HG02943 (cell line): ENCODE data around the gene MB21D2.

Experiments used
- ATAC-seq: cut with Tn5 transposase; IDR thresholded peaks from one replicate; pipeline ENCODE4 v1.9.1; 2021; ENCODE audit warnings: mild to moderate bottlenecking, low read depth, moderate library complexity; ENCODE audit not compliant: unreplicated experiment

Gene MB21D2

GRCh38 chr3:192896208-192896607, 21.4 kb downstream of the MB21D2 start:
- no peak for ATAC-seq

DNA sequence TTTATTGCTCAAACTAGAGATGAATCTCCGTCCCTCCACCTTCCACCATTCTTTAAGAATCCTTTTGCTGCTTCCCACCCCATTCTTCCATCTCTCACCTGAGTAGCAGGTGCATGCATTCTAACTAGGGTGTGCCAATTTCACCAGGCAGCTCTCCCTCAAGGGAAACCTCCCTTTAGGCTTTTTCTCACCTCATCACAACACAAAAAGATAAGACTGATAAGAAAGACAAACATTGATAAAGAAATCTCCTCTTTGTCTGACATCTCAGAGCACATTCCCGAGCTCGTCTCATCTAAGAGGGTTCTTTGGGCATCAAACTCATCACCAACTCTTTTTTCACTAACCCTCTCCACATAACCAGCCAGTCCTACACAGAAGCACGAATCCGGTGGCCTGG, 23.0 kb downstream of the MB21D2 start:
- ATAC-seq: no peak

- ATAC-seq: peak; percentile 96
These were observed 24.5 kb downstream of the MB21D2 start for GRCh38 chr3:192892981-192893700.

DNA sequence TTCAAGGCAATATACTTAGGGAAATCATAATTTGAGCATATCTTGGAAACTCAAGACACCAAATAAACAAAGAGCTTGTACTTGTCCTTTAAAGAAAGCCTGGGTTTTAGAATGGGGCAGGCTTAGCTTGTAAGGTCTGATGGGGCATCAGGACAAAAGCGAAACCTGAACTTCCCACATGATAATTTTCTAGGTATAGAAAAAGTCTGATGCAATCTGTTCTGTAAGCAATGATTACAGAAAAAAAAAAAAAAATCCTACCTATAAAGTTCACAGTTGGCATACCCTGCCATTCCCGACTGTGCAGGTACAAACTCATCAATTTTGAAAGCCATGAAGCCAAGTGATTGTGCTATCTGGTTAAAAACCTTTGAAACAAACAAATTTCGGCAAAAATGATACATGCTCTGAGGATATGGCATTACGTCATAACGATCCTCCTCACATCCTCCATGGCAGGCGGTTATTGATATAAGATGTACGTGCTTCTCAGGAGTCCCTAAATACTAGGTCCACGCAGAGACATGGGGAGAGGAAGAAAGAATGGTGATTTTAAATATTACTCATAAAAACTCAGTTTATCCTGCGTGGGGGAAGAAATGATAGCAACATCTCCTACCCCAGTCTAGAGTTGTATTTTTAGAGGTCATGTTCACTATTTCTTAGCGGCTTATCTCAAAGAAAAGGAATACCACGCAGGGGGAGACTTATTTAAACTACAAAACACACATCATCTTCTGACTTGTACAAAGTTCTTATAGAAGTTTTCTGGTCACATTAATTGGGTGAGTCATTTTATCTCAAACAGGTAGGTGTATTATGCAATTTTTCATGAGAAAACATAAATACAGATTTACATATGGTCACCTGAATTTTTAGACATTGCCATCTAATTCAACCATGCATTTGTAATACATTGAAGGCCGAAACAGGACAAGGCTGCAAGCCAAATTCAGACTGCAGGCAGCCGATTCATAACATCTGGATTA, 27.0 kb downstream of the MB21D2 start:
- no peak for ATAC-seq

DNA sequence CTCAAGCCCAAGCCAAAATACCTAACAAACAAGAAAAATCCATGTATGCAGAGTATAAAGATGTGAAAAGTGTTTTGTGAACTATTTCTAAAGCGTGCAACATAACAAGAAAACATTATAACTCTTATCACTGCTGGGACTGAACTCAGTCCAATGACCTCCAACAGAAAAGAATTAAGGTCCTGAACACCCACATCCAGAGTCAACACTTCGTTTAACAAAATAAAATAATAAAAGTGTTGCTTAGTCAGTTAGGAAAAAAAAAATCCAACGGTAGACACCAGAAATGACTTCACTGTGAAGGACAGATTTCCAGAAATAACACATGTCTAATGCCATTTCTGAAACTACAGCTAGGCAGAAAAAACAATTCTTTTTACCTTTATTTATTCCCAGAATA, 28.0 kb downstream of the MB21D2 start:
- ATAC-seq: no peak

- no peak for ATAC-seq
These were observed 29.5 kb downstream of the MB21D2 start for GRCh38 chr3:192888190-192888589.

DNA sequence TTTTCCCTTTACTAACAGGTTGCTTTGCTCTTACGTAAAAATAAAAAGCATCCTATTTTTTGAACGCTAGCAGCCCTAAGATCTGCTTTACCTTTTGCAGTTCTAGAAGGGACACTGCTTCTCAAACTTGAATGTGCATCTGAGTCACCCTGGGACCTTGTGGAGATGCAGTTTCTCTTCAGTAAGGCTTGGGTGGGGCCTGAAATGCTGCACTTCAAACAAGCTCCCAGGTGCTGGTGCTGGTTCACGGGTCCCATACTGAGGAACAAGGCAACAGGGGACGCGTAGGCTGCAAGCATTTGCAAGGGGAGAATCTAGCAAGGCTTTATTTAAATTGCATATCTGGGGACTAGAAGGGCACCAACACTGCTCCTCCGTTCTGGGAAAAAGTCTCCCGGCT, 30.0 kb downstream of the MB21D2 start:
- no peak for ATAC-seq

GRCh38 chr3:192887047-192887446, 30.6 kb downstream of the MB21D2 start:
- ATAC-seq: no peak

DNA sequence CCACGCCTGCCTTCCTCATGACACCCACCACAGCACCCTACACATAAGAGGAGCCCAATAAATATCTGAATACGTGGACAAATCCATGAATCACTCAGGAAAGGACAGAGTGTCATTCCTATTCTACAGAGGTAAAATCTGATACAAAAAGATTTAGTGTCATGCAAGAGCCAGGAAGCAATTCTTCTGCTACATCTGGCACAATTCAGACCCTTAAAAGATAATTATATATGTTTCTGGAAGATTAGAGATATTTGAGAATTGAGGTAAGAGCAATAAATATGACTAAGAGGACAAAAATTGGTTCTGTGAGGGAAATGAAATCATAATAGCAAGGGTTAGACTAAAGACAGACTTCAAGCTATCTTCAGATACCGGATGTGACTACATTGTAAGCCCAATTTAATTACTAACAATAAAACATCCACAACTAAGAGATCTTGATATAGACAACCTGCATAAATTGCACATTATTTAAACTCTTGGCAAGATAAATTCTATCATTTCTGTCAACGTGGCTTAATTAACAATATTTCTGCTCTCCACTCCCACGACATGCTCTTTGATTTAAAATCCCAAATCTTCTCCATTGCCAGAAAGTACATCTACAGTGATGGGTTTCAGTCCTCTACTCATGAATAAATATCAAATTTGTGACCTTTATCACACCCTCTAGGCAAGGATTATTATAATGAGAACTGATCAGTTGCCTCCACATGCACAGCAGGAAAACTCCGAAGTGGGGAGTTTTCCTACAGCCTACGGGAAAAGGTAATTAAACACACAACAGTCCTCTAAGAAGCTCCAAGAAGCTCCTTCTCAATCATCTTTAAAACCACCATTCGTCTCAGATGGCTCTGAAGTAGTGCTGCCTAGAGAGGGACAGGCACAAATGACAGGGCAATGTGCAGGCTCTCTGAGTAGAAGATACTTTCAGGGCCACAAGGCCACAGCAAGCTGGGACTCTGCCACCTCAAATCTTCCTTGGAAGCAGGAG, 32.6 kb downstream of the MB21D2 start:
- no peak for ATAC-seq

DNA sequence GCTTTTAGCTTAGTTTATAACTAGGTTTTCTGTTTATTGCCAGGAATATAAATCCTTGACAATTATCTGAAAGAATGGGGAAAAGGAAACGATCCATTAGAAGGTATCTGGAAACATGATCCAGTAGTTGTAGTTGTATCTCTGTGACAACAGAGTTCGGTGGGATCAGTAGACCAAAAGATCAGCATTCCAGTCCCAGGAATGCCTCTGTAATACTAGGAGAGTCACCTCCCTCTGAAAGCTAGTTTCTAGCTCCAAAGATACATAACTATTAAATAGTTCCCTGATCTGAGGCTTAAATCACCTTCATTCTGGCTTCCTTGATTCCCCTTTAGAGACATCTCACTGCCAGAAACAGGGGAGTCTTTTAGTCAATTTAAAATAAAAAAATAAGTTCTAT, 34.1 kb downstream of the MB21D2 start:
- ATAC-seq: no peak

DNA sequence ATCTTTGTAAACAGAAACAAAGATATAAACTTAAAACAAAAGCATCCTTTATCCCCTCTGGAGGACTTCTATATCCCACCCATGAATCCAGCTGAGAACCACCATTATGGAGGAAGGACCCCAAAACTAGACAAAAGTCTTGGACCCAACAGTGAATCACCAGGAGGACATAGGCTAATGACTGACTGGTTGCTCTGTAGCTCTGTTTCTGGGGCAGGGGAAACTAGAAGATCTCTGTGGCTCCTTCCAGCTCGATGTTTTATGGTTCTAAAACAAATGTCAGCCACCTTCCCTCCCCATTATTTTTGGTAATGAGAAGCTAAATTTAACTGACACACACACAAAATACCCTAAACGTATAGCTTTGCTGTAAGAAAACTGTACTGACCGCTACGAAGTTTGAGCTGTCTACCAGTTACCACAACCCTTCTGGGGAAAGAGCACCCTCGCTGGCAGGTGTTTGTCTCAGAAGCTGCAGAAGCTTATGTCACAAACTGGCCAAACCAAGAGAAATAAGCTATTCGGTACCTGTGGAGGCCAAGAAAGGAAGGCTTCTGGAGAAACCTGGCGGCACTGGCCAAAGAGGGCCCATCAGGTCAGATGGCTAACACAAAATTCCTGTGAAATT, 36.4 kb downstream of the MB21D2 start:
- ATAC-seq: no peak

- ATAC-seq: no peak
These were observed 37.3 kb downstream of the MB21D2 start for GRCh38 chr3:192880313-192880712.

GRCh38 chr3:192879346-192880031, 38.2 kb downstream of the MB21D2 start:
- ATAC-seq: no peak

- no peak for ATAC-seq
These were observed 41.6 kb downstream of the MB21D2 start for GRCh38 chr3:192875971-192876565.

- ATAC-seq: no peak
These were observed 46.8 kb downstream of the MB21D2 start for GRCh38 chr3:192870822-192871221.

- no peak for ATAC-seq
These were observed 48.3 kb downstream of the MB21D2 start for GRCh38 chr3:192869131-192870031.

- ATAC-seq: no peak
These were observed 50.0 kb downstream of the MB21D2 start for GRCh38 chr3:192867645-192868044.

DNA sequence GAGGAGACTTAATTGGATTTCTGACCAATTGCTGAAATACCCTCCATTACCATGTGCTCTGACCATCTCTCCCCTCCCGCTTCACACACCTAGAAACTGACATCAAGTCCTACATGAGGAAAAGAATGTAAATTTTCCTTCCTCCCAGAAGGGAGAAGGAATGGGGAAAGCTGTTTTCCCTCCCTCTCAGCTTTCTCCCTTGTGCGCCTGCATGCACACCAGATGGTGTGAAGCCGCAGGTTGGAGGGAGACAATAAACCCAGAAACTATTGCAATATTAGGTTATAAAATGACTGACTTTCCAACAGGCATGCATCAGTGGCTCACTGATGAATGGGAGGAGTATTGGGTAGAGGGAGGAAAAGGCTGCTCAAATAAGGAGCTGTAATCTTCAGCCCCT, 50.9 kb downstream of the MB21D2 start:
- no peak for ATAC-seq
